Measurements from ENCODE around the gene WRAP53.
A peak's percentile ranks its signal among the peaks of the same experiment; 100 is the strongest.

- TF ChIP-seq CTCF (IDR thresholded peaks at IDR 0.05; ENCODE audit: poor library complexity) (peak; percentile 51), EZH2phosphoT487 (IDR thresholded peaks at IDR 0.05; ENCODE audit: low read depth, severe bottlenecking, unreplicated experiment) (no peak)
These were observed 15.0 kb upstream of the WRAP53 start for GRCh38 chr17:7673239-7673638.

Measured in hepatocyte (in vitro differentiated cells).